Cardiac fibroblast (primary cell): ENCODE data around the gene TGM2.

ENCODE experiments used
- DNase-seq, 2 donors: peaks; one replicate each; pipeline versions ENCODE4 v3.0.0 to v3.0.0-alpha.2; 2010; ENCODE audit warnings: low read depth in 2 of 2
- H3K4me3 ChIP-seq, 2 donors: replicated peaks in 1 of 2; 1 replicate in 1 of 2; 2 replicates in 1 of 2; pipeline ENCODE4 v1.5.1; 2011; ENCODE audit warnings: low read depth in 2 of 2, low read length in 2 of 2, mild to moderate bottlenecking in 2 of 2, moderate library complexity in 1 of 2
- CTCF ChIP-seq: IDR thresholded peaks from one replicate; pipeline ENCODE4 v1.5.1; 2011; ENCODE audit warnings: low read depth, mild to moderate bottlenecking, low read length, inconsistent platforms

The TGM2 gene

DNA sequence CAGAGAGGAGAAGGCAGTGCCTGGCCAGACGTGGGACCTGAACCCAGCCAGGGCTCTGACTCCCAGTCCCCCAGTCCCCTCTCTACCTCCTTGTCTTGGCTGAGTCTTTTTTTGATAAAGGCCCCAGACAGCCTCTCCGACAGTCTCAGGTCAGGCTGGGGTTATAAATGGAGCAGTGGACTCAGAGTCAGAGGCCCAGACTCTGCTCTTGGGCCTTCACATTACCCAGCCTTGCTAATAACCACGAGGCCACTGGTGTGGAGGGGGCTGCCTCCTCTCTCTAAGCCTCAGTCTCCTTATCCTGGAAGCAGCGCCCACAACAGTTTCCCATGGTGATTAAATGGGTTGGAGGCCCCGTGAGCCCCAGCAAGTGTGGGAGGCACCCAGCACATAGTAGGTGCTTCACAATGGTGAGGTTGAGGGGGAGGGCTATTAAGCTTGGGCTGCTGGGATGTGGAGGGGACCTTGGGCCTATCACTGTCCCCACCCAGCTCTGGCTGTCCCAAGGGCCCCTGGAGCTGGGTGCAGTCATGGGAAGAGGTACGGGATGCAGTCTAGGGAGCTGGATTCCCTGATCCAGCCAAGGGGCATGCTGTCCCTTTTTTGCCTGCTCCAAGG lies 35.7 kb downstream of the TGM2 start:
- H3K4me3 ChIP-seq = no peak overlapping the region
- TF ChIP-seq CTCF = no peak
- no peak for DNase-seq

DNA sequence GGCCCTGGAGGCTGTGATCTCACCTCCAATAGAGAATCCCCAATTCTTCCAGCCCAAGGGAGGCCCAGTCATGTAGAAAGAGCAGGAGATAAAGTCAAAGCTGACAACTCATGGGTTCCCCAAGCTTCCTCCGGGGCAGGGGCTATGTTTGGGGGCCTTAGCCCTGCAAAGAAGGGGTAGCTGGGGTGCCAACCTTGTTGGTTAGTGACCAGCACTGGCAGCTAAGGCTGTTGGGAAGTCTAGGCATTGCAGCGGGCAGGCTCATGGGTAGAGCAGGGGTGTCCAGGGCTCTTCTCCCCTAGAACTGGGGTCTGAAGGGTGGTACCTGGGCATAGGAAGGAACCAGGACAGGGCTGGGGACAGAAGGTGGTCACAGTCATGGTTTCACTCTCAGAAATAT lies 36.4 kb downstream of the TGM2 start:
- TF ChIP-seq CTCF = no peak
- no peak for DNase-seq
- H3K4me3 ChIP-seq = no peak overlapping the region

GRCh38 chr20:38127920-38128528 lies 37.0 kb downstream of the TGM2 start:
- no peak for TF ChIP-seq CTCF
- H3K4me3 ChIP-seq = no peak overlapping the region
- no peak for DNase-seq

- no peak for TF ChIP-seq CTCF
- H3K4me3 ChIP-seq = no peak overlapping the region
- peak; percentile 63 to 72 for DNase-seq
These were observed 38.0 kb downstream of the TGM2 start for GRCh38 chr20:38126932-38127621.

GRCh38 chr20:38126146-38126921 lies 38.7 kb downstream of the TGM2 start:
- peak; percentile 31 to 34 for DNase-seq
- H3K4me3 ChIP-seq = no peak overlapping the region
- TF ChIP-seq CTCF = no peak

- H3K4me3 ChIP-seq = no peak overlapping the region
- peak; percentile 16 for TF ChIP-seq CTCF
- DNase-seq = peak; percentile 84 to 90
These were observed 39.7 kb downstream of the TGM2 start for GRCh38 chr20:38125157-38126056.
